Rectal smooth muscle tissue (tissue), 1 donor: Measurements from ENCODE around the gene ZNF574.

ENCODE experiments used
- H3K27ac ChIP-seq: one replicate; pipeline ENCODE4 v1.7.0; 2013; ENCODE audit warnings: low read depth, low read length, inconsistent platforms
- H3K27me3 ChIP-seq: one replicate; pipeline ENCODE4 v1.7.0; 2013; ENCODE audit warnings: low read length; ENCODE audit not compliant: control insufficient read depth, insufficient read depth
- H3K36me3 ChIP-seq: one replicate; pipeline ENCODE4 v1.7.0; 2013; ENCODE audit warnings: low read length; ENCODE audit not compliant: control insufficient read depth, insufficient read depth
- H3K4me1 ChIP-seq: one replicate; pipeline ENCODE4 v1.7.0; 2013; ENCODE audit warnings: low read length; ENCODE audit not compliant: control insufficient read depth, insufficient read depth
- H3K4me3 ChIP-seq: one replicate; pipeline ENCODE4 v1.7.0; 2013; ENCODE audit warnings: low read length
- H3K9ac ChIP-seq: one replicate; pipeline ENCODE4 v1.7.0; 2013; ENCODE audit warnings: low read length

Gene ZNF574

GRCh38 chr19:42042455-42043170 is 33.4 kb upstream of the ZNF574 start:
- Histone ChIP-seq H3K4me3 (no peak overlapping the region), H3K27me3 (no peaks in the 10 kb centered on the region), H3K36me3 (peaks cover 4% of the 10 kb centered on the region), H3K4me1 (no peaks in the 10 kb centered on the region), H3K27ac (no peak overlapping the region), H3K9ac (no peak overlapping the region)

DNA sequence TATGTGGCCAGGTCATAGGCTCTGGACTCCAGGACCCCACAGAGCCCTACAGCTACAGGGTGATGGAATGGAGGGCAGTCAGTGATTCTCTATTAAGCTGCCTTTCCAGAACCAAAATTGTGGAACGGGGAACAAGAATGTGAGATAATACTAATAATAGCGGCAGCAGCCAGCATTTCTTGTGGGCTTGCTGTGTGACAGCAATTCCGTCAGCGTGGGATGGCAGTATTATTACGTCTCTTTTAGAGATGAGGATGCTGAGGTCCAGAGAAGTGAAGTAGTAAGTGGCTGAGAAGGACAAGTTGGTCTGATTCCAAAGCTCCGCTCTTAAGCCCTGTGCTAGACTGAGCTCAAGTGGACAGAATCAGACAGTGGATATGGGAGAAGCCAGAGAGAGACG is 30.4 kb upstream of the ZNF574 start:
- H3K27me3 ChIP-seq: no peaks in the 10 kb centered on the region
- H3K4me3 ChIP-seq: no peak overlapping the region
- H3K27ac ChIP-seq: no peak overlapping the region
- H3K4me1 ChIP-seq: no peaks in the 10 kb centered on the region
- H3K36me3 ChIP-seq: peaks cover 4% of the 10 kb centered on the region
- H3K9ac ChIP-seq: no peak overlapping the region

- Histone ChIP-seq H3K36me3 (no peaks in the 10 kb centered on the region), H3K27me3 (no peaks in the 10 kb centered on the region), H3K4me3 (no peak overlapping the region), H3K27ac (no peak overlapping the region), H3K9ac (no peak overlapping the region), H3K4me1 (no peaks in the 10 kb centered on the region)
These were observed 27.0 kb upstream of the ZNF574 start for GRCh38 chr19:42048992-42049391.

DNA sequence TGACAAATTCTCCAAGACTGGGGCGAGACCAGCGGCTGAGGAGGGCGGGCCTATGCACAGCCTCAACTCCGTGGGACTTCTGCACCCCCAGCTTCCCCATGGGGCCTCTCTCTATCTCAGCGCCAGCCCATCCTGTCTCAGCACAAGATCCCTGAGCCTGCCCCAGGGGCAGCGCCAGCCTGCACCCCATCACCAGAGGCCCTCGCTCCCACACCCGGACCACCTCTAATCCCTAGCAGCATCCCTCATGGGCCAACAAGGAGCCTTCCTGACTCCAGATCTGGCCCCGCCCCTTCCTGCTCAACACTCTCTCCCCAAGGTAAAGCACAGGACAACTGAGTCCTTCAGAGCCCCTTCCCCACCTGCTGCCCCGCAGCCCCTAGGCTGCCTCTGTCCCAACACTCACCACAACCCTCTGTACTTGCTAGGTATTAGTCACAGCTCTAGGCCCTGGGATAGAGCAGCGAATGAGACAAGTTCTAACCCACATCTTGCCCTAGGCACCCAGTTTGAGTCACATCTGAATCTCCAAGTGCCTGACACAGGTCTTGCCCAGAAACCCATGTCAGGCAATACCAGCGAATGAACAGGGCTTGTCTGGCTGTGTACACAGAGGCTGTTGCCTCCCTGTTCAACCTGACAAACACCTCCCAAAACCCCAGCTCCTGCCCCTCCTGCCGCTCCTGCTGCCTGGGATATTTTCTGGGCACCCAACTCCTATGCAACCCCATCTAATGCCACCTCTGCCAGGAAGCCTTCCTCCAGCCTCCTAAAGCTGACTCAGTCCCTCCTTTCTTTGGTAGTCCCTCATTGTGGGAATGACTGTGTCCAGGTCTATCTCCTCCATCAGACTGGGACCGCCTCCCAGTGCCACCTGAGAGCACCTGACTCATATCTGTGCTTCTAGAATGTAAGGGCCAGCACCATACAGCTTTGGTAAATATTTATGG is 24.5 kb upstream of the ZNF574 start:
- Histone ChIP-seq H3K27ac (no peak overlapping the region), H3K27me3 (no peaks in the 10 kb centered on the region), H3K9ac (no peak overlapping the region), H3K4me1 (no peaks in the 10 kb centered on the region), H3K4me3 (no peak overlapping the region), H3K36me3 (peaks cover 3% of the 10 kb centered on the region)

DNA sequence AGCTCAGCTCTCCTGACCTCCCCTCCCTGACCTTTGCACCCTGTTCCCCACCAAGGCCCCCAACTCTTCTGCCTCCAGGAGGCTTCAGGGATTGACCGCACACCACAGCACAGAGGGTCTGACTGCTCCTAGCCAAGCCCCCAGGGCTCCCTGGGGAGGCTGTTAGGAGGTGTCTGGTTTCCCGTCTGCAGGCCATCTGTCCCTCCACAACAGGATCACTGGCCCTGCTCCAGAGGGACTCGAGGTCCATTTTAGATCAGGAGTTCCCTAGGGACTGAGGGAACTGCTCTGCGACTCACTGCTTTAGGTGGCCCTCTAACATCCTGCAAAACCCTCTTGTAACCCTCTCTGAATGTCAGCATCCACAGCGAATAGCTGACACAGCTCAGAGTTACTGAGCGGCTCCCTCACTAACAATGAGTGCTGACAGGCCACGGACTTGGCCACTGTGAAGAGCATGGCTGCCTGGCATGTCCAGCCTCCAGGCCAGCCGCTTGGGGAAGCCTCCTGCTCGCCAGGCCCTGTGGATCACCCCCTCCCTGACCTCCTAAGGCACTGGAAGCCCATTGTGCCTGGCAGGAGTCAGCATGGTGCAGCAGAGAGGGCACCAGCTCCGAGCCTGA is 23.6 kb upstream of the ZNF574 start:
- Histone ChIP-seq H3K36me3 (peaks cover 5% of the 10 kb centered on the region), H3K27ac (no peak overlapping the region)

GRCh38 chr19:42053037-42053935 is 22.7 kb upstream of the ZNF574 start:
- Histone ChIP-seq H3K9ac (no peak overlapping the region), H3K4me3 (no peak overlapping the region), H3K27ac (no peak overlapping the region), H3K27me3 (no peaks in the 10 kb centered on the region), H3K4me1 (no peaks in the 10 kb centered on the region), H3K36me3 (peaks cover 5% of the 10 kb centered on the region)

More for the DNA sequence above, 23.6 kb upstream of the ZNF574 start:
- Histone ChIP-seq H3K27me3 (no peaks in the 10 kb centered on the region), H3K4me3 (no peak overlapping the region), H3K9ac (no peak overlapping the region), H3K4me1 (no peaks in the 10 kb centered on the region)

DNA sequence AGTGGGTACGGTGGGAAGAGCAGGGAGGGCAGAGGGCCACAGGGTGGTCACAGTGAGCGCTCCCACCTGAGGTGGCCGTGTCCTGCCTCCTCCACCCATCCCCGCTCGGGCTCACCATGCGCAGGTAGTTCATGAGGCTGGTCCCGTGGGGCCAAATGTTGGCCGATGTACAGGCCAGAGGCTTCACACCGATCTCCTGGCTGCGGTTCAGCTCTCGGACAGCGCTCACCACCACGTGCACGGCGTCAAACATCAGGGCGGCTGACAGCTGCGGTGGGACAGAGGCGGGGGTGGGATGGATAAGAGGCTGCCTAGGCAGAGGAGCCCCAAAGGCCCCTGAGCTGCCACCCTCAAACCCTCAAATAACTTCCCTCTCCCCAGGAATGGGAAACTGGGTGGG is 21.8 kb upstream of the ZNF574 start:
- Histone ChIP-seq H3K27ac (no peak overlapping the region), H3K27me3 (no peaks in the 10 kb centered on the region), H3K36me3 (peaks cover 5% of the 10 kb centered on the region), H3K4me1 (no peaks in the 10 kb centered on the region), H3K4me3 (no peak overlapping the region), H3K9ac (no peak overlapping the region)

DNA sequence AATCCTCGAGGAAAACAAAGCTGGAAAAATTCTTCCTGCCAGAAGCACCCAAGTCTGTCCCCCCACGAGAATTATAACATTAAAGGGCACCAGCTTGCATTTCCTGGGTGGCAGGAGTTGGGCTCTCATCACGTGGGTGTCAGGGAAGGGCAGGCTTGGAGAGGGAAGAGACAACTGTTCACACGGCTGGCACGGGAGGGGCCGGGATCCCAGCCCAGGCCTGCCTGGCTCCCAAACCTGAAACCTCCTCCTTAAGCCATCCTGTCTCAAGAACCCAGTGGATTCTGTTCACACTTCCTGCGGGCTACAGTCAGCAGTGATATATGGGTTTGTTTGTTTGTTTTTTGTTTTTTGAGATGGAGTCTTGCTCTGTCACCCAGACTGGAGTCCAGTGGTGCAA is 18.1 kb upstream of the ZNF574 start:
- Histone ChIP-seq H3K27ac (no peak overlapping the region), H3K4me3 (no peak overlapping the region), H3K36me3 (peaks cover 5% of the 10 kb centered on the region), H3K4me1 (no peaks in the 10 kb centered on the region), H3K27me3 (no peaks in the 10 kb centered on the region), H3K9ac (no peak overlapping the region)

DNA sequence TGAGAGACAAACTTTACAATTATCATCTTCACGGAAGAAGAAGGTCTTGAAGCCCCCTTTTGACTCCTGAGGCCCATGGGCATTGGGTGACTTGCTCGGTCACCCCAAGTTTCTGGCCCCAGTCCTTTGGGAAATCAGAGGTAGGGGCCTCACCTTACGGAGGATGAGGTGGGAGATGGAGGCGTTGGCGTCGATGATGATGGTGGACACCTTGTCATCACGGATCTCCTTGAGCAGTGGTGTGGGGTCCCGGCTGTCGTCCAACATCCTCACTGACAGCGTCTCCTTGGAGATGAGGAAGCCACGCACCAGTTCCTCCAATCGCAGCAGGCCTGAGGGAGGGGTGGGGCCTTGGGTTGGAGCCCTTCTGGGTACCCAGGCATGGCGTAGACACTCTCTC is 16.8 kb upstream of the ZNF574 start:
- Histone ChIP-seq H3K36me3 (peaks cover 5% of the 10 kb centered on the region), H3K4me1 (no peaks in the 10 kb centered on the region), H3K27me3 (no peaks in the 10 kb centered on the region), H3K4me3 (no peak overlapping the region), H3K27ac (no peak overlapping the region), H3K9ac (no peak overlapping the region)

DNA sequence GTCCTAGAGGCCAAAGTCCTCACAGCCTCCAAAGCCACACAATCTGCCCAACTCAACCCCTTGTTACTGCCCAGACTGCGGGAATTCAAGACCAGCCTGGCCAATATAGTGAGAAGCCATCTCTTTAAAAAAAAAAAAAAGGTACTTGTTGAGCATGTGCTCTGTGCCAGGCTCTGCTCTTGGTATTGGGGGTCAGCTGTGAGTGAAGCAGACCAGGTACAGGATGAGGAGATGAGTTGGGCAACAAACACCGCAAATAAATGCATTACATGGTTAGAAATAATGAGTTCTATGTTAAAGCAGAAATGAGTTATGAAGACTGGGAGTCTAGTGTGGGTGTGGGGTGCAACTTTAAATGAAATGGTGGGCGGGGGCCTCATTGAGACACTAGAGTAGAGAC is 15.8 kb upstream of the ZNF574 start:
- H3K4me1 ChIP-seq: no peaks in the 10 kb centered on the region
- no peak overlapping the region for H3K27ac ChIP-seq
- no peak overlapping the region for H3K4me3 ChIP-seq
- H3K27me3 ChIP-seq: no peaks in the 10 kb centered on the region
- H3K9ac ChIP-seq: no peak overlapping the region
- peaks cover 5% of the 10 kb centered on the region for H3K36me3 ChIP-seq

DNA sequence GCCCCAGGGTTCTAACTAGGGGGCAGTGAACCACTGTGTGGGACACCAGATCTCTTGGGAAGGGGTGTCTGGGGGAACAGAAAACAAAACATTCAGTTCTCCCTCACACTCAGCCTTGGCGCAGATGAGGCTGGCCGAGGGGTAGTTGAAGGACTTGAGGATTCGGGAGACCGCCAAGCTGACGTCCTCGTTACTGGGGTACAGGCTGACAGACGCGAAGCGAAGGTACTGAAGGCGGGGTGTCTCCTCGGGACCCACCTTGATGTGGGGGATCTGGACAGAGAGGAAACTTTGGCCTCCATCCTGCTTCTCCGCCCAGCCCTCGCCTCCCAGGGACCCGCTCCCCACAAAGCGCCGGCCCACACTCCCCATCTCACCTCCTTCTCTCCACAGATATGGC is 13.6 kb upstream of the ZNF574 start:
- no peak overlapping the region for H3K4me3 ChIP-seq
- H3K27me3 ChIP-seq: no peaks in the 10 kb centered on the region
- H3K27ac ChIP-seq: no peak overlapping the region
- H3K36me3 ChIP-seq: no peaks in the 10 kb centered on the region
- H3K9ac ChIP-seq: no peak overlapping the region
- no peaks in the 10 kb centered on the region for H3K4me1 ChIP-seq

DNA sequence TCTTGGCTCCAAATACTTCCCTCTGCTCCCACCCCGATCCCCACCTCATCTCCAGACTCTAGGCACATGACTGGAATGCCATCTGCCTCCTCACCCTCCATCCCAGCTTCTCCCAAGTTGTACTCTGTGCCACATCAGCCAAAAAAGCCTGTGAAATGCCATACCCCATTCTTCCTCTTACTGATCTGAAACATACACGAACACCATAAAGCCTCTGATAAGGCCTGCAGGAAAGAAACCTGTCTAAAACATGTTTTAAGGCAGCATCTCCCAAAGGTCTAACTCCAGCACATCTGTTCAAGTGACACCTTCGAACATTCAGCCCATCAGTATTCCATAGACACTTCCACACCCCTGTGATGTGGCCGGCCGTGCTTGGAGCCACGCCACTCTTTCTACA is 11.5 kb upstream of the ZNF574 start:
- Histone ChIP-seq H3K4me1 (no peaks in the 10 kb centered on the region), H3K27me3 (no peaks in the 10 kb centered on the region), H3K36me3 (no peaks in the 10 kb centered on the region), H3K4me3 (no peak overlapping the region), H3K9ac (no peak overlapping the region), H3K27ac (no peak overlapping the region)
